K562 (cell line): Measurements from ENCODE around the gene LEMD3. TPM values are rescaled to one million over a fixed set of nuclear protein-coding genes. Genes with fewer than 3 reads are reported as not detected.

ENCODE experiments used
- ATAC-seq: fragments of 200-7000 bp; cut with Tn5 transposase; 3 replicates; pipeline ENCODE4 v1.9.1; 2020; ENCODE audit warnings: moderate library complexity
- BruUV-seq: library from RNA; stranded (reverse); fragments of 400-500 nt; replicated peaks from 2 replicates; lab custom pipeline; 2021; lab: Mats Ljungman, UMichigan
- CTCF ChIA-PET: fragments of 300-600 bp; formaldehyde crosslinking; extraction: SDS; loops from one replicate; lab custom pipeline; 2021; ENCODE audit warnings: low intra/inter-chr PET ratio; lab: Yijun Ruan, JAX
- POLR2A ChIA-PET: fragments of 300-600, 350-650 bp; sonication (Branson Sonifier 250); formaldehyde crosslinking; extraction: SDS; loops from one replicate; lab custom pipeline; 2021; ENCODE audit warnings: antibody characterized with exemption, inconsistent platforms; lab: Yijun Ruan, JAX
- DNase-seq, 4 experiments: peaks; one replicate each; pipeline versions ENCODE4 v3.0.0 to v3.0.0-alpha.2; 2011 to 2018; ENCODE audit warnings: low spot score in 3 of 4, mixed read lengths in 3 of 4; ENCODE audit errors: extremely low read depth in 1 of 4
- FAIRE-seq: peaks from 2 replicates; lab custom pipeline; 2011; peaks lifted over from hg19 to GRCh38; lab: Jason Lieb, UNC
- H2AFZ ChIP-seq: 2 replicates; pipeline ENCODE4 v1.6.0; 2011; ENCODE audit warnings: low read depth, low read length, control low read depth, inconsistent platforms
- H3K27ac ChIP-seq: fragments of 200-600 bp; 3 replicates; pipeline ENCODE4 v1.8.0; 2011; ENCODE audit warnings: low read depth, mild to moderate bottlenecking, control low read depth, inconsistent platforms, low read length, moderate library complexity, mixed read lengths; ENCODE audit errors: extremely low read depth
- H3K27me3 ChIP-seq, 2 experiments: fragments of 300-600 bp in 1 of 2; 2 replicates in 1 of 2; 3 replicates in 1 of 2; pipeline versions ENCODE4 v1.6.0 to v1.8.0; 2011; ENCODE audit warnings: inconsistent platforms in 2 of 2, low read length in 2 of 2, mild to moderate bottlenecking in 1 of 2, mixed read lengths in 1 of 2, moderate library complexity in 1 of 2; ENCODE audit not compliant: control insufficient read depth in 2 of 2, insufficient read depth in 2 of 2
- H3K36me3 ChIP-seq: fragments of 300-600 bp; 3 replicates; pipeline ENCODE4 v1.8.0; 2011; ENCODE audit warnings: mild to moderate bottlenecking, low read length, inconsistent platforms; ENCODE audit not compliant: control insufficient read depth, insufficient read depth
- H3K4me1 ChIP-seq, 2 experiments: fragments of 200-600 bp in 1 of 2; replicated peaks in 1 of 2; 2 replicates in 1 of 2; 3 replicates in 1 of 2; pipeline versions ENCODE4 v1.5.1 to v1.8.0; 2011; ENCODE audit warnings: inconsistent platforms in 2 of 2, low read length in 2 of 2, mild to moderate bottlenecking in 1 of 2, mixed read lengths in 1 of 2, moderate library complexity in 1 of 2; ENCODE audit not compliant: control insufficient read depth in 2 of 2, insufficient read depth in 2 of 2
- H3K4me2 ChIP-seq: 2 replicates; pipeline ENCODE4 v1.6.1; 2011; ENCODE audit warnings: low read length, control low read depth, inconsistent platforms, mixed read lengths; ENCODE audit not compliant: insufficient read depth
- H3K4me3 ChIP-seq: fragments of 200-600 bp; sonication (generic), shearing (Covaris generic); 2 replicates; pipeline ENCODE4 v1.5.1; 2016; ENCODE audit warnings: control low read depth, inconsistent platforms
- H3K79me2 ChIP-seq: fragments of 200-600 bp; 3 replicates; pipeline ENCODE4 v1.8.0; 2011; ENCODE audit warnings: low read length, inconsistent platforms; ENCODE audit not compliant: control insufficient read depth, insufficient read depth
- H3K9ac ChIP-seq, 2 experiments: 2 replicates each; pipeline versions ENCODE4 v1.6.0 to v1.6.1; 2011; ENCODE audit warnings: low read depth in 2 of 2, low read length in 2 of 2, control low read depth in 1 of 2, inconsistent platforms in 1 of 2, mild to moderate bottlenecking in 1 of 2, mixed read lengths in 1 of 2; ENCODE audit not compliant: insufficient read depth in 1 of 2
- H3K9me1 ChIP-seq: one replicate; pipeline ENCODE4 v1.6.0; 2011; ENCODE audit warnings: inconsistent platforms, mild to moderate bottlenecking, low read length, moderate library complexity; ENCODE audit not compliant: control insufficient read depth, insufficient read depth
- H3K9me3 ChIP-seq: replicated peaks from 2 replicates; pipeline ENCODE4 v1.5.1; 2011; ENCODE audit warnings: low read depth, low read length, inconsistent platforms; ENCODE audit not compliant: control insufficient read depth, insufficient read depth
- H4K20me1 ChIP-seq: replicated peaks from 2 replicates; pipeline ENCODE4 v1.6.1; 2011; ENCODE audit warnings: low read length, inconsistent platforms, mixed read lengths; ENCODE audit not compliant: control insufficient read depth, insufficient read depth
- ELF4 ChIP-seq: fragments of 450-650 bp; formaldehyde crosslinking; IDR thresholded peaks from 2 replicates; pipeline ENCODE4 v1.4.0; 2022; ENCODE audit warnings: missing genetic modification characterization
- FOXP1 ChIP-seq: sonication (generic); formaldehyde crosslinking; IDR thresholded peaks from 2 replicates; pipeline ENCODE4 v1.8.0; 2022; ENCODE audit warnings: mild to moderate bottlenecking, missing genetic modification reagents
- GTF2A2 ChIP-seq: IDR thresholded peaks from 2 replicates; pipeline ENCODE4 v1.6.1; 2016; ENCODE audit warnings: mild to moderate bottlenecking, missing genetic modification characterization, missing compliant biosample characterization
- RBM39 ChIP-seq: fragments of 200-400 bp; formaldehyde crosslinking; optimal IDR thresholded peaks from 2 replicates; pipeline ENCODE3; 2018; ENCODE audit warnings: low read depth, low read length
- TGIF2 ChIP-seq: sonication (generic); formaldehyde crosslinking; IDR thresholded peaks from 2 replicates; pipeline ENCODE4 v1.8.1; 2022; ENCODE audit warnings: mild to moderate bottlenecking, missing genetic modification reagents, moderate library complexity
- ZNF75A ChIP-seq: fragments of 450-650 bp; formaldehyde crosslinking; IDR thresholded peaks from 2 replicates; pipeline ENCODE4 v1.4.0; 2020; ENCODE audit warnings: mild to moderate bottlenecking
- WGBS: fragments of 100-300 bp; shearing (Covaris generic); methylation state at CpG from one replicate; pipeline ENCODE4 v1.1.6; 2016; ENCODE audit warnings: low coverage, mixed read lengths; ENCODE audit not compliant: insufficient coverage; ENCODE audit errors: missing lambda C conversion rate; 5-methylcytosine and 5-hydroxymethylcytosine counted together
- in situ Hi-C: fragments of 300-500 bp; cut with MboI; formaldehyde crosslinking; loops from 4 replicates; pipeline ENCODE4 v1.15.0; 2018; ENCODE audit warnings: inconsistent platforms, mixed read lengths
- intact Hi-C: fragments of 100-400 bp; cut with micrococcal nuclease; formaldehyde crosslinking; loops from 2 replicates; pipeline ENCODE4 v1.14.2; 2022
- polyA plus RNA-seq, 8 experiments: library from polyadenylated mRNA; depleted of rRNA in 4 of 8; stranded (reverse) in 5 of 8; unstranded in 3 of 8; fragments of >200 nt; fragmentation: Nextera tagmentation in 2 of 8; fragmentation: Illumina TruSeq in 1 of 8; extraction: Ambion mirVana in 2 of 8; extraction: Trizol in 1 of 8; gene quantifications; 2 replicates each; pipeline versions ENCODE4 v1.2.1 to v1.2.3, GENCODE V29; 2011 to 2014; ENCODE audit warnings: inconsistent platforms in 1 of 8, missing spikeins in 1 of 8
- total RNA-seq, 7 experiments: library from RNA; depleted of rRNA in 6 of 7; stranded (reverse); fragments of >200 nt in 6 of 7; fragmentation: Illumina TruSeq in 2 of 7; extraction: Trizol in 2 of 7; gene quantifications; 2 replicates each; pipeline versions ENCODE4 v1.2.1 to v1.2.3, GENCODE V29; 2011 to 2021; ENCODE audit warnings: low replicate concordance in 1 of 7
- TF ChIP-seq, protein P1 (sequence below): fragments of 250-450 bp; sonication (Bioruptor Pico); IDR thresholded peaks from 2 replicates; pipeline ENCODE4 v1.5.1; 2021; ENCODE audit warnings: mild to moderate bottlenecking

Gene LEMD3
- total and polyA plus RNA-seq, 9 of the 15 experiments (the other 6 are each of a cell fraction or from before 2014, with no cell fraction given): 6.8 to 37.4 (median 17.2) TPM

- in situ Hi-C loops: no loop called here
These were observed 22.0 kb upstream of the LEMD3 start for GRCh38 chr12:65147312-65147905.

More at GRCh38 chr12:65147312-65147905, 22.0 kb upstream of the LEMD3 start:
- intact Hi-C loops: no loop called here
- Histone ChIP-seq H3K27me3 (peaks cover 7 to 9% of the 10 kb centered on the region in 2 experiments; a peak in 4 of 5 replicates), H4K20me1 (no peaks in the 10 kb centered on the region), H3K4me3 (no peak overlapping the region), H3K9ac (no peak overlapping the region), H3K9me1 (no peaks in the 10 kb centered on the region)
- TF ChIP-seq, protein P1, sequence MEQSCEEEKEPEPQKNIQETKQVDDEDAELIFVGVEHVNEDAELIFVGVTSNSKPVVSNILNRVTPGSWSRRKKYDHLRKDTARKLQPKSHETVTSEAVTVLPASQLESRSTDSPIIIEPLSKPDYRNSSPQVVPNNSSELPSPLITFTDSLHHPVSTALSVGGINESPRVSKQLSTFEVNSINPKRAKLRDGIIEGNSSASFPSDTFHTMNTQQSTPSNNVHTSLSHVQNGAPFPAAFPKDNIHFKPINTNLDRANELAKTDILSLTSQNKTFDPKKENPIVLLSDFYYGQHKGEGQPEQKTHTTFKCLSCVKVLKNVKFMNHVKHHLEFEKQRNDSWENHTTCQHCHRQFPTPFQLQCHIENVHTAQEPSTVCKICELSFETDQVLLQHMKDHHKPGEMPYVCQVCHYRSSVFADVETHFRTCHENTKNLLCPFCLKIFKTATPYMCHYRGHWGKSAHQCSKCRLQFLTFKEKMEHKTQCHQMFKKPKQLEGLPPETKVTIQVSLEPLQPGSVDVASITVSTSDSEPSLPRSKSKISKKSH (CRISPR knock-in tag): no peak
- TF ChIP-seq ZNF75A (CRISPR knock-in tag) (no peak), RBM39 (no peak), FOXP1 (CRISPR knock-in tag) (no peak), TGIF2 (no peak), GTF2A2 (no peak), ELF4 (no peak)
- TF ChIP-seq, all 486 proteins: peak for 0
- ATAC-seq (no peak), DNase-seq (no peak), FAIRE-seq (no peak)
- Histone ChIP-seq H3K9me3 (no peaks in the 10 kb centered on the region), H3K4me1 (no peaks in the 10 kb centered on the region), H3K79me2 (no peaks in the 10 kb centered on the region), H3K4me2 (no peak overlapping the region), H2AFZ (no peak overlapping the region), H3K27ac (no peak overlapping the region), H3K36me3 (no peaks in the 10 kb centered on the region)
- CTCF ChIA-PET: no interaction called here
- WGBS: 0% methylated on average over 1 of the region's 2 CpGs
- POLR2A ChIA-PET: no interaction called here
- BruUV-seq: no TSS peak
